A673 (cell line): Measurements from ENCODE around the gene NCOA3. TPM values are rescaled to one million over a fixed set of nuclear protein-coding genes. Genes with fewer than 3 reads are reported as not detected.

Experiments
- BruUV-seq: library from RNA; stranded (reverse); fragments of 400-500 nt; replicated peaks from 2 replicates; lab custom pipeline; 2021; lab: Mats Ljungman, UMichigan
- CTCF ChIA-PET: fragments of 300-600 bp; sonication (Branson Sonifier 250); formaldehyde crosslinking; loops from one replicate; lab custom pipeline; 2022; ENCODE audit warnings: antibody characterized with exemption; lab: Charles Lee
- POLR2A ChIA-PET: fragments of 300-600 bp; sonication (Branson Sonifier 250); formaldehyde crosslinking; loops from one replicate; lab custom pipeline; 2022; ENCODE audit warnings: antibody characterized with exemption; ENCODE audit not compliant: low non-redundant PET; lab: Charles Lee
- DNase-seq: peaks from one replicate; pipeline ENCODE4 v3.0.0-alpha.2; 2015; ENCODE audit warnings: low spot score
- H3K27ac ChIP-seq: fragments of 200-600 bp; sonication (generic); 2 replicates; pipeline ENCODE4 v1.5.1; 2016; ENCODE audit warnings: mixed run types, low read depth, mild to moderate bottlenecking, mixed read lengths, antibody characterized with exemption, low read length; ENCODE audit not compliant: poor library complexity, severe bottlenecking
- H3K27me3 ChIP-seq: fragments of 200-600 bp; sonication (generic); replicated peaks from 2 replicates; pipeline ENCODE4 v1.6.1; 2017; ENCODE audit warnings: mixed run types, low read depth, mild to moderate bottlenecking, mixed read lengths, antibody characterized with exemption, low read length; ENCODE audit not compliant: insufficient read depth, poor library complexity
- H3K36me3 ChIP-seq: fragments of 200-600 bp; sonication (generic); 2 replicates; pipeline ENCODE4 v1.6.1; 2016; ENCODE audit warnings: mixed run types, mild to moderate bottlenecking, mixed read lengths, antibody characterized with exemption, low read length; ENCODE audit not compliant: insufficient read depth, poor library complexity, severe bottlenecking
- H3K4me1 ChIP-seq: fragments of 200-600 bp; sonication (generic); 2 replicates; pipeline ENCODE4 v1.6.1; 2017; ENCODE audit warnings: mixed run types, mild to moderate bottlenecking, mixed read lengths, antibody characterized with exemption, low read length; ENCODE audit not compliant: insufficient read depth, poor library complexity, severe bottlenecking
- H3K4me3 ChIP-seq: fragments of 200-600 bp; sonication (generic); 2 replicates; pipeline ENCODE4 v1.5.1; 2016; ENCODE audit warnings: low read depth, mixed run types, mild to moderate bottlenecking, mixed read lengths, low read length; ENCODE audit not compliant: poor library complexity, severe bottlenecking
- H3K9me3 ChIP-seq: fragments of 200-600 bp; sonication (generic); 2 replicates; pipeline ENCODE4 v1.6.1; 2016; ENCODE audit warnings: mixed run types, low read depth, mild to moderate bottlenecking, mixed read lengths, antibody characterized with exemption, low read length; ENCODE audit not compliant: poor library complexity, severe bottlenecking
- EZH2 ChIP-seq: fragments of 200-600 bp; sonication (generic); IDR thresholded peaks from 2 replicates; pipeline ENCODE4 v1.6.1; 2017; ENCODE audit warnings: borderline replicate concordance, low read depth, mild to moderate bottlenecking, mixed read lengths, antibody characterized with exemption, low read length; ENCODE audit not compliant: poor library complexity, severe bottlenecking
- intact Hi-C: fragments of 100-400 bp; cut with micrococcal nuclease; formaldehyde crosslinking; loops from one replicate; pipeline ENCODE4 v1.10.0; 2022; ENCODE audit not compliant: unreplicated experiment
- total RNA-seq: library from RNA; stranded (reverse); gene quantifications from 2 replicates; pipeline ENCODE4 v1.2.3, GENCODE V29; 2021
- TF ChIP-seq, protein P1 (sequence below): fragments of 300-800, 200-600 bp; sonication (generic); conservative IDR thresholded peaks from 2 replicates; pipeline ENCODE4 v1.5.1; 2017; ENCODE audit warnings: low read depth, mild to moderate bottlenecking, antibody characterized with exemption, low read length, moderate library complexity, mixed read lengths

The NCOA3 gene
- total RNA-seq, 1 experiment from 2014 or later: 26.8 TPM

DNA sequence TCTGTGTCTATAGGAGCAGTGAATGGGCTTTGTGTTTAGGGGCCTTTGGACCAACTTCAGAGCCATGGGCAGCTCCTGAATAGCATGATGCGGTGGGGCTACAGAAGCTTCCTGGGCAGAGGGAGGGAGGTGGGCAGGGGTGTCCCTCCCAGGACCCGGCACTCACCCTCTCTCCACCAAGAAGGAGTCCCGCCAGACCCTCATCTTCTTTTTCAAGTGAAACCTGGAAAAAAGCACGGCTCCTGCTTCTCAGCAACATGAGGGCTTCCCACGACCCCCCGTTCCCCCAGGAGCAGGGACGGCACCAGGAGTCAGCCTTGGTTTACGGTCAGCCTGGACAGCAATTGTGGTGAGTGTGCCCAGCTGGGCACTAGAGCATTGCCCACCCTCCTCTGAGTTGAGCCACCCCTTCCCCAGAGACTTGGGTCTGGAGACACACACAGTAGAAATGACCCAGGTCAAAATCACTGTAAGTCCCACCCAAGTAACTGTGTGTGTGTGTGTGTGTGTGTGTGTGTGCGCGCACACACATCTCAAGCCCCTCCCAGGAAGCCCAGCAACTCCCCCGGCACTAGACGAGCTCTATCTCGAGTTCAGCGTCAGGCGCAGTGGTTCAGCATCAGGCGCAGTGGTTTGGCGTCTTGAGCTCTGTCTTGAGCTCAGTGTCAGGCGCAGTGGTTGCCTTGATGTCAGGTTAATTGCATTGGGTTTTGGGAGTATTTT, 175.4 kb downstream of the NCOA3 start:
- no peaks in the 10 kb centered on the region for H3K4me1 ChIP-seq
- BruUV-seq: no TSS peak
- CTCF ChIA-PET: interaction anchor here (0.6 to 0.9 kb wide), 3 partner anchors 46 to 943 kb away, joined by 3 read pairs; no protein-coding TSS in a partner anchor
- intact Hi-C loops: loop anchor here (5.0 to 10.0 kb wide), 2 partner anchors 618 to 945 kb away; no protein-coding TSS in a partner anchor
- no peak overlapping the region for H3K4me3 ChIP-seq
- H3K9me3 ChIP-seq: no peaks in the 10 kb centered on the region
- H3K27me3 ChIP-seq: no peaks in the 10 kb centered on the region
- TF ChIP-seq, protein P1, sequence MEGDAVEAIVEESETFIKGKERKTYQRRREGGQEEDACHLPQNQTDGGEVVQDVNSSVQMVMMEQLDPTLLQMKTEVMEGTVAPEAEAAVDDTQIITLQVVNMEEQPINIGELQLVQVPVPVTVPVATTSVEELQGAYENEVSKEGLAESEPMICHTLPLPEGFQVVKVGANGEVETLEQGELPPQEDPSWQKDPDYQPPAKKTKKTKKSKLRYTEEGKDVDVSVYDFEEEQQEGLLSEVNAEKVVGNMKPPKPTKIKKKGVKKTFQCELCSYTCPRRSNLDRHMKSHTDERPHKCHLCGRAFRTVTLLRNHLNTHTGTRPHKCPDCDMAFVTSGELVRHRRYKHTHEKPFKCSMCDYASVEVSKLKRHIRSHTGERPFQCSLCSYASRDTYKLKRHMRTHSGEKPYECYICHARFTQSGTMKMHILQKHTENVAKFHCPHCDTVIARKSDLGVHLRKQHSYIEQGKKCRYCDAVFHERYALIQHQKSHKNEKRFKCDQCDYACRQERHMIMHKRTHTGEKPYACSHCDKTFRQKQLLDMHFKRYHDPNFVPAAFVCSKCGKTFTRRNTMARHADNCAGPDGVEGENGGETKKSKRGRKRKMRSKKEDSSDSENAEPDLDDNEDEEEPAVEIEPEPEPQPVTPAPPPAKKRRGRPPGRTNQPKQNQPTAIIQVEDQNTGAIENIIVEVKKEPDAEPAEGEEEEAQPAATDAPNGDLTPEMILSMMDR: no peak
- TF ChIP-seq EZH2: no peak
- DNase-seq: peak; percentile 14
- no peak overlapping the region for H3K27ac ChIP-seq
- H3K36me3 ChIP-seq: no peaks in the 10 kb centered on the region
- POLR2A ChIA-PET: no interaction called here

DNA sequence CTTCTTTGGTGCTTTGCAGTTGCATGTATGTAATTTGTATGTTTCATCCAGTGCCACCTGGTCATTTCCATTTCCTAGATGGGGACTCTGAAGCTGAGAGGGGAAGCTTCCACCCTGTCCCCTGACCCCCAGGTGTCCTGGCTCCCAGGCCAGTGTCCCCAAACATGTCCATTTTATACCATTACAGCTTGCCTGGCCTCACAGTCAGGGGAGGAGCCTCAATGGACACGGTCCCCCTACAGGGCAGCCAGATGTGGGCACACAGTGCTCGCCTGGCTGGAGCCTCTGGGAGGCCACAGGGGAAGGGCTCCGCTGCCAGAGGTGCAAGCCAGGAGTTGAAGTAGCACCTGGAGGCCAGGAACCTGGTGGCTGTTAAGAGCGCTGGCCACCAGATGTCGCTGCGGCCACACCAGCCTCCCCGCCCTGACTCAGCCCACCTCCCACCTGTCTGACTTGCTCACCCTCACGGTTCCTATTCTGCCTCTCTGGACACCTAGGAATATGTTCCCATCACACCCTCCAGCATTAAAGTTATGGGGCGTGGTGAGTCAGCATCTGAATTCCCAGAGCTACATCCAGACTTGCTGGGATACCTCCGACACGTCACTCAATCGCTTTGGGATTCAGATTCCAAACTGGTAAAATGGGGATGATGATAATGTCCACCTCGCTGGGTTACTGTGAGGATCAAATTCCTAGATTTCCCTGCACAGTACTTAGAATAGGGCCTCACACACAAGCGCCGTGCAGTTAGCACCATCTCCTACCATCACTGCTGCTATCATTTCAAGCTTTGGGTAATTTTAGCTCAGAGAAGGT, 176.2 kb downstream of the NCOA3 start:
- no peak for TF ChIP-seq EZH2
- TF ChIP-seq, protein P1: peak; percentile 91
- no peaks in the 10 kb centered on the region for H3K27me3 ChIP-seq
- no peak overlapping the region for H3K4me3 ChIP-seq
- H3K27ac ChIP-seq: no peak overlapping the region
- ChIA-PET POLR2A (no interaction called here), CTCF (interaction anchor here (0.6 to 1.4 kb wide), 6 partner anchors 47 to 943 kb away, joined by 3 to 11 read pairs (median 3); no protein-coding TSS in a partner anchor)
- no peaks in the 10 kb centered on the region for H3K9me3 ChIP-seq
- BruUV-seq: no TSS peak
- intact Hi-C loops: loop anchor here (5.0 to 10.0 kb wide), 2 partner anchors 617 to 944 kb away; no protein-coding TSS in a partner anchor
- H3K4me1 ChIP-seq: no peaks in the 10 kb centered on the region
- H3K36me3 ChIP-seq: no peaks in the 10 kb centered on the region
- peak; percentile 35 for DNase-seq

DNA sequence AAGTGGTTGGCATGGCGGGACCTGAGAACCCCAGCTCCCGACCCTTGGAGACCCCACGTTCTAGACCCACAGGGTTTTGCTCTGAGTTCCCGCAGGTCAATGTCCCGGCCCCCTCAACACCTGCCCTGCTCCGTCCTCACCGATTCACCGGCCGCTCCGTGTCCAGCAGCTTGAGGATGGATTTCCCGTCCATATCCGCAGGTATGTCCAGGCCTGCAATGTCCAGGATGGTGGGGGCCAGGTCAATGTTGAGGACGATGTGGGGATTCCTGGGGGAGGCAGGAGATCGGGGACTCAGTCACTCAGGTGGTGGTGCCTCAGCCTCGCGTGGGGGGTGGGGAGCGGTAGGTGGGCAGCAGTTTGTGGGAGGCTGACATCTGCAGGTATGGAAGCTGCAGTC, 176.8 kb downstream of the NCOA3 start:
- POLR2A ChIA-PET: no interaction called here
- H3K27me3 ChIP-seq: no peaks in the 10 kb centered on the region
- BruUV-seq: no TSS peak
- DNase-seq: no peak
- no peak overlapping the region for H3K27ac ChIP-seq
- intact Hi-C loops: loop anchor here (5.0 to 10.0 kb wide), 2 partner anchors 616 to 944 kb away; no protein-coding TSS in a partner anchor
- H3K36me3 ChIP-seq: no peaks in the 10 kb centered on the region
- TF ChIP-seq, protein P1: no peak
- TF ChIP-seq EZH2: no peak
- CTCF ChIA-PET: interaction anchor here (0.7 to 1.4 kb wide), 4 partner anchors 18 to 942 kb away, joined by 3 to 11 read pairs (median 5); no protein-coding TSS in a partner anchor
- no peaks in the 10 kb centered on the region for H3K4me1 ChIP-seq
- H3K9me3 ChIP-seq: no peaks in the 10 kb centered on the region
- no peak overlapping the region for H3K4me3 ChIP-seq
